Peyer's patch (tissue), 4 donors: ENCODE data around the gene CTSC.

Experiments used
- CTCF ChIP-seq, 6 experiments: fragments of 450-650 bp in 4 of 6; fragments of 200-600 bp in 2 of 6; sonication (generic) in 1 of 6; IDR thresholded peaks; one replicate each; pipeline ENCODE4 v1.5.1; 2017 to 2019; ENCODE audit warnings: antibody characterized with exemption in 6 of 6, mild to moderate bottlenecking in 3 of 6, moderate library complexity in 1 of 6
- POLR2A ChIP-seq, 2 donors: fragments of 450-650 bp; IDR thresholded peaks; one replicate each; pipeline ENCODE4 v1.5.1; 2017; ENCODE audit warnings: antibody characterized with exemption in 2 of 2, mild to moderate bottlenecking in 2 of 2, moderate library complexity in 2 of 2

DNA sequence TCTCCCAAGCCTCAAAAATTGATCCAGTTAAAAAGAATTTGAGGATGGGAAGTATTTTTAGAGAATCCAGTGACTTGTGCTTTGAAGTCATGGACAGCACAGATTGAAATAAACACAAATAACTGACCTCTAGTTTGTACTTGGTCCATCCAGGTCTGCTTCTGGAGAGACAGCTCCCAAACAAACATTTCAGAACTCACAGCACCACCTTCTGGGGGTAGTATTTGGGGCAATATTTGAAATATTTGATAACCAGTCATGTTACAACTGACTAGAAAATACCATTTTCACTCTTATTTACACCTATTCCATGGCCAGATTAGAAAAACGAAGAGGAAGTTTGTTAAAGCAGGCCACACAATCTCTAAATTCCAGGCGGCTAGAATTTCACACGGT, 56.2 kb downstream of the CTSC start:
- TF ChIP-seq CTCF (IDR thresholded peaks at IDR 0.05) (no peak), POLR2A (IDR thresholded peaks at IDR 0.05) (no peak)
